MG63 (cell line): ENCODE measurements around the gene RELB. TPM values are rescaled to one million over a fixed set of nuclear protein-coding genes. Genes with fewer than 3 reads are reported as not detected.
A peak's percentile ranks its signal among the peaks of the same experiment; 100 is the strongest.

Source experiments
- DNase-seq: peaks from one replicate; pipeline ENCODE4 v3.0.0-alpha.2; 2020
- H3K27me3 ChIP-seq: fragments of 250-450 bp; sonication (Bioruptor Pico); 2 replicates; pipeline ENCODE4 v1.5.1; 2020; ENCODE audit warnings: mild to moderate bottlenecking, moderate library complexity
- H3K36me3 ChIP-seq: fragments of 250-450 bp; sonication (Bioruptor Pico); 2 replicates; pipeline ENCODE4 v1.5.1; 2020; ENCODE audit warnings: mild to moderate bottlenecking, moderate library complexity
- H3K4me3 ChIP-seq: fragments of 250-450 bp; sonication (Bioruptor Pico); 2 replicates; pipeline ENCODE4 v1.5.1; 2020; ENCODE audit warnings: mild to moderate bottlenecking, moderate library complexity
- H3K9me3 ChIP-seq: fragments of 250-450 bp; sonication (Bioruptor Pico); 2 replicates; pipeline ENCODE4 v1.5.1; 2020; ENCODE audit warnings: mild to moderate bottlenecking, moderate library complexity
- total RNA-seq: library from RNA; depleted of rRNA; stranded (reverse); fragments of >200 nt; shearing (Covaris generic); gene quantifications from 2 replicates; pipeline ENCODE4 v1.2.3, GENCODE V29; 2014; ENCODE audit warnings: low replicate concordance

Gene RELB
- total RNA-seq, 1 experiment from 2014 or later, result 8.5 TPM

DNA sequence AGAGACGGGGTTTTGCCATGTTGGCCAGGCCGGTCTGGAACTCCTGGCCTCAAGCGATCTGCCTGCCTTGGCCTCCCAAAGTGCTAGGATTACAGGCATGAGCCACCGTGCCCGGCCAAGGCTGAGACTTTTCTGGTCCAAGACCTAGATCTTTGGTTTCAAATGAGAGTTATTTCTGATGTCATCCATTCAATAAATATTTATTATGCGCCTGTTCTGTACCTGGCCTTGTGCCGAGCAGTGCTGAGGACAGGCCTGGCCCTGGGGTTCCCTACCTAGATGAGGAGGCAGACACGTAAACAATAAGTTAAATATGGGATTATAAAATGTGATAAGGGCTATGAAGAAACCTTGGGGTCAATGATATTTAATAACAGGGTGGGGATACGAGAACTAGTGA lies 4.5 kb downstream of the RELB start:
- Histone ChIP-seq H3K9me3 (no peaks in the 10 kb centered on the region), H3K4me3 (no peak overlapping the region), H3K27me3 (no peaks in the 10 kb centered on the region), H3K36me3 (peaks cover 5% of the 10 kb centered on the region)
- DNase-seq, result no peak

DNA sequence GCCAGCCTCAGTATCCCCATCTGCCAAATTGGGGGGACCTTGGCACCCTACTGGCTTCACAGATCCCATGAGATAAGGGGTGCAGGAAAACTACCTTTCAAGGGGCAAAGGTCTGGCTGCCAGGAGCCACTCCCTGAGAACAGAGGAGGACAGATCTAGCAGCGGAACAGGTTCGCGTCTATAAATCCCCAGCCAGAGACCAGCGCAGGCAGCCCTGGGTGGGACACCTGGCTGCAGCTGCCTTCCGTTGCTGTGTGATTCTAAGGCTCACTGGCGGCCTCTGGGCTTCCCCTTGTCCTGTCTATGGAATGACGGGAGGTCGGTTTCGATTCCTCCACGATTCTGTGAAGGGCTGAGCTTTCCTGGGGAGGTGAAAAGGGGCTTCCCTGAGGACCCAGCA lies 7.3 kb downstream of the RELB start:
- Histone ChIP-seq H3K4me3 (no peak overlapping the region), H3K27me3 (no peaks in the 10 kb centered on the region), H3K36me3 (peaks cover 8% of the 10 kb centered on the region; the same call in 1 of the 2 replicates), H3K9me3 (no peaks in the 10 kb centered on the region)
- DNase-seq, result no peak

DNA sequence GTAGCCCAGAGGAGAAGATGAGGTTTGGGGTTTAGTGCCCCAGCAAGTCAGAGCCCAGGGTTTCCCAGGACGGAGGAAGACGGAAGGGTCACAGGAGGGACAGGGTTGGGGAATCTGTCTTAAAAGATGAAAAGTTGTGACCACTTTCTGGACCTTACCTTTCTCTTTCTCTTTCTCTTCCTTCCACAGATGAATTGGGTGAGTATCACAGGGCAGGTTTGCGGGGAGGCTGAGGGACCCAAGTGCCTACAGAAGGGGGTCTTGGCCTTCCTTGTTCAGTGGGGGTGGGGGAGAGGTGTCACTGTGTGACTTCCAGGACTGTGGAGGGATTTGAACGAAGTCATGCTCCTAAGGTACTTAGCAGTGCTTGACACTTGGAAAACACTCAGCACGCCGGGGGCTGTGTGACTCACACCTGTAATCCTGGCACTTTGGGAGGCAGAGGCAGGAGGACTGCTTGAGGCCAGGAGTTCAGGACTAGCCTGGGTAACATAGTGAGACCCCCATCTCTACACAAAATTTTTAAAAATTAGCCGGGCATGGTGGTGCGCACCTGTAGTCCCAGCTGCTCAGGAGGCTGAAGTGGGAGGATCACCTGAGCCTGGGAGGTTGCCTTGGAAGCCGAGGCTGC lies 8.5 kb downstream of the RELB start:
- Histone ChIP-seq H3K9me3 (no peaks in the 10 kb centered on the region), H3K4me3 (no peak overlapping the region), H3K36me3 (peaks cover 7% of the 10 kb centered on the region; the same call in 1 of the 2 replicates), H3K27me3 (no peaks in the 10 kb centered on the region)
- no peak for DNase-seq

DNA sequence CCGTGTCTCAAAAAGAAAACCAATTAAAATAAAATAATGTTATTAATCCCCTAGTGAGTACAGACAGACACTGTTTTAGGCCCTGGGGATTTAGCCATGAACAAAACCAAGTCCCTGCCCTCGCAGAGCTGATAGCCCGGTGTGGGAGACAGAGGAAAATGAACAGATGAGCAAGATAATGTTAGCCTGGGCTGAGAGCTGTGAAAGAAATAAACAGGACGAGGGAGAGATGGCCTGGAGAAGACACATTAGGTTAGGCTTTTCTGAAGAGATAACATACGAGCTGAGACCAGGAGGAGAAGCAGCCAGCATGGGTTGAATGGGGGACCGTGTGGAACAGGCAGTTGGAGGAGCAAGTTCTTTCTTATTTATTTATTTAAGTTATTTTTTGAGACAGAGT lies 9.0 kb downstream of the RELB start:
- Histone ChIP-seq H3K36me3 (peaks cover 7% of the 10 kb centered on the region; the same call in 1 of the 2 replicates), H3K9me3 (no peaks in the 10 kb centered on the region), H3K4me3 (no peak overlapping the region), H3K27me3 (no peaks in the 10 kb centered on the region)
- DNase-seq, result no peak

DNA sequence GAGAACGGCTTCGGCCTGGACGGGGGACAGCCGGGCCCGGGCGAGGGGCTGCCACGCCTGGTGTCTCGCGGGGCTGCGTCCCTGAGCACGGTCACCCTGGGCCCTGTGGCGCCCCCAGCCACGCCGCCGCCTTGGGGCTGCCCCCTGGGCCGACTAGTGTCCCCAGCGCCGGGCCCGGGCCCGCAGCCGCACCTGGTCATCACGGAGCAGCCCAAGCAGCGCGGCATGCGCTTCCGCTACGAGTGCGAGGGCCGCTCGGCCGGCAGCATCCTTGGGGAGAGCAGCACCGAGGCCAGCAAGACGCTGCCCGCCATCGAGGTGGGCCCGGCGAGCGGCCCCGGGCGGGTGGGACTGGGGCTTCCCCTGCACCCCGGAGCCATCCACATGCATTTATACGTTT lies 10.7 kb downstream of the RELB start:
- Histone ChIP-seq H3K36me3 (peaks cover 7% of the 10 kb centered on the region; the same call in 1 of the 2 replicates), H3K27me3 (no peaks in the 10 kb centered on the region), H3K4me3 (no peak overlapping the region), H3K9me3 (no peaks in the 10 kb centered on the region)
- no peak for DNase-seq

DNA sequence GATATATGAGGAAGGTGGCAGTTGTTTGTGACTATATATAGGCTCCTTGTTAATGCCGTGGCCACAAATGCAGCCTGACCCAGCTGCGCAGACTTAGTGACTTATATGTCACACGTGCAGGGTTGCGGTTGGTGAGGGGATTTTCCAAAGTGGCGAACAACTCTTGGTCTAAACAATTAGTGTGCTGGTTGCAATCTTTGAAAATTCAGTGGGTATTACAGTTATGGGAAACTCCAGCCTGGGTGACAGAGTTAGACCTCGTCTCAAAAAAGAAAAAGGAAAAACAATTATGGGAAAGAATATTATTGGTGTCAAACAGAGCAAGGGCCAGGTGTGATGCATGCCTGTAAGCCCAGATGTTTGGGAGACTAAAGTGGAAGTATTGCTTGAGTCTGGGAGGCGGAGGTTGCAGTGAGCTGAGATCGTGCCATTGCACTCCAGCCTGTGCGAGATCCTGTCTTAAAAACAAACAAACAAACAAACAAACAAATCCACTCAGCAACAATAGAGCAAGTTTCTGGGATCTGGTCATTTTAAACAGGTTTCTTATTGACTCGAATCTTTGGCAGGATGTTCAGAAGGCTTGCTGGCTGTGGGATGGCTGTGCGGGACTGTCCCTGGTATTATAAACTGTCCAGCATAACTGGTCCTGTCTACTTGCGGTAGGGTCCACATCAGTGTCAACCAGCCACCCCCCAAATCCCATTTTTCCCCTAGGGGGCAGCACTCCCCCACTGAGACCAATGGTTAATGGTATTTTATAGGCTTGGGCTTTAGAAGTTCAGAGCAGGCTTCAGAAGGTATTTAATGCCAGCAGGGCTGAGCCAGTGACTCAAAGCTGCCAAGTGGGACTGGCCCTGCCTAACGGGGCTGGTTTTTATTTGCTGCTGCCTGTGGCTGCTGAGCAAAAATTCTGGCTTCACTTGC lies 15.4 kb downstream of the RELB start:
- peak; percentile 89 for DNase-seq
- Histone ChIP-seq H3K4me3 (no peak overlapping the region), H3K9me3 (no peaks in the 10 kb centered on the region), H3K27me3 (no peaks in the 10 kb centered on the region), H3K36me3 (peaks cover 4% of the 10 kb centered on the region; the same call in 1 of the 2 replicates)

DNA sequence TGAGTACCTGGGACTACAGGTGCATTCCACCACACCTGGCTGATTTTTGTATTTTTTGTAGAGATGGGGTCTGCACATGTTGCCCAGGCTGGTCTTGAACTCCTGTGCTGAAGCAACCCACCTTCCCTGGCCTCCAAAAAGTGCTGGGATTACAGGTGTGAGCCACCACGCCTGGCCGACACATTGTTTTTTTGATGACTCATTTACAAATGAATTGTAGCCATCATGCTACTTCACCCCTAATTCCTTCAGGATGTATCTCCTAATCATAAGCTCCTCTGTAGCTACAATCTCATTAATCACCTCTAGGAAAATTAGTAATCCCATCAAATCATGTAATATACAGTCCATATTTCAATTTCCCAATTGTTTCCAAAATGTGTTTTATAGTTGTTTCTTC lies 17.9 kb downstream of the RELB start:
- H3K27me3 ChIP-seq, result no peaks in the 10 kb centered on the region
- H3K36me3 ChIP-seq, result no peaks in the 10 kb centered on the region
- H3K9me3 ChIP-seq, result no peaks in the 10 kb centered on the region
- DNase-seq, result no peak
- no peak overlapping the region for H3K4me3 ChIP-seq

DNA sequence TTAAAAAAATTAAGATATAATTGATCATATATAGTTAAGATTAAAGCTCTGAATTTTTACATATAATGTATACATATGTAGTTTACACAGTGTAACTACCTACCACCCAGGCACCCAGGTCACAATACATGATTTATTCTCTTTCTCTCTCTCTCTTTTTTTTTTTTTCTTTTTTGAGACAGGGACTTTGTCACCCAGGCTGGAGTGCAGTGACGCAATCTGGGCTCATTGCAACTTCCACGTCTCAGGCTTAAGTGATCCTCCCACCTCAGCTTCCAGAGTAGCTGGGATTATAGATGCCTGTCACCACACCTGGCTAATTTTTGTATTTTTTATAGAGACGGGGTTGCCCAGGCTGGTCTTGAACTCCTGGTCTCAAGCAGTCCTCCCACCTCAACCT lies 18.8 kb downstream of the RELB start:
- Histone ChIP-seq H3K27me3 (no peaks in the 10 kb centered on the region), H3K36me3 (no peaks in the 10 kb centered on the region), H3K9me3 (no peaks in the 10 kb centered on the region), H3K4me3 (no peak overlapping the region)
- DNase-seq, result no peak

DNA sequence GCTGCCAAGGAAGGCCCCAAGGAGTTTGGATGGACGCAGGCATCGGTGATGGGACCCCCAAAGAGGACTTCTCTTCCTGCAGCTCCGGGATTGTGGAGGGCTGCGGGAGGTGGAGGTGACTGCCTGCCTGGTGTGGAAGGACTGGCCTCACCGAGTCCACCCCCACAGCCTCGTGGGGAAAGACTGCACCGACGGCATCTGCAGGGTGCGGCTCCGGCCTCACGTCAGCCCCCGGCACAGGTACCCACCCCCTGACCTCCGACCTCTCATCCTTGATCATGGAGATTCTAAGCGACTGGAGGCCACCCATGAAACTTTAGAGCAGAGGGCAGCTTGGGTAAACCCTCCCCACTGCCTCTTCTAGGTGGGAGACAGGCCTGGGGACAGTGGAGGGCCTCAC lies 20.7 kb downstream of the RELB start:
- no peaks in the 10 kb centered on the region for H3K36me3 ChIP-seq
- H3K9me3 ChIP-seq, result no peaks in the 10 kb centered on the region
- no peaks in the 10 kb centered on the region for H3K27me3 ChIP-seq
- H3K4me3 ChIP-seq, result no peak overlapping the region
- DNase-seq, result no peak

DNA sequence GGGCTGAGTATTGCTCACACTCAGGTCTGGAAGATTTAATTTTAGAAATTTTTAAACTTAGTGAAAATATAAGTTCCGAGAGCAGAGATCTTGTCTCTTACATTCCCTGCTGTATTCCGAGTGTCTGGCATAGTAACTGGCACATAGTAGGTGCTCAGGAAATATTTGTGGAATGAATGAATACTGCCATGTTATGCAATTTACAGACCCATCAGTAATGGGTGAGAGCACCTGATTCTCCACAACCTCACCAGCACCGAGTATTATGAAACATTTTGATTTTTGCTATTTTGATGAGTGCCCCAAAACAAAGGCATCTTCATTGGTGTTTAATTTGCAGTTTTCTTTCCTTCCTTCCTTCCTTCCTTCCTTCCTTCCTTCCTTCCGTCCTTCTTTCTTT lies 21.8 kb downstream of the RELB start:
- no peaks in the 10 kb centered on the region for H3K36me3 ChIP-seq
- no peaks in the 10 kb centered on the region for H3K9me3 ChIP-seq
- no peak overlapping the region for H3K4me3 ChIP-seq
- H3K27me3 ChIP-seq, result no peaks in the 10 kb centered on the region
- no peak for DNase-seq

DNA sequence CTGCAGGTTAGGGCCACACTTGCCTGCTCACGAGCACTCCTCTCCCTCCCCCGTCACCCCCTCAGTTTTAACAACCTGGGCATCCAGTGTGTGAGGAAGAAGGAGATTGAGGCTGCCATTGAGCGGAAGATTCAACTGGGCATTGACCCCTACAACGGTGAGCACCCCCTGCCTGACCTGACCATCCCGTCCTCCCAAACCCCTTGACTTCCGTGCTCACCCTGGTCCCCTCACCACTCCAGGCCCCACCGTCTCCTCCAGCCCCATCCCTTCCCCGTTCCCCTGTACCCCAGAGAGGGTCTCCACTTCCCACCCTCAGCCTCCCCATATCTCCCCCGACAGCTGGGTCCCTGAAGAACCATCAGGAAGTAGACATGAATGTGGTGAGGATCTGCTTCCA lies 24.0 kb downstream of the RELB start:
- DNase-seq, result no peak
- Histone ChIP-seq H3K4me3 (no peak overlapping the region), H3K9me3 (no peaks in the 10 kb centered on the region), H3K36me3 (peaks cover 4% of the 10 kb centered on the region), H3K27me3 (no peaks in the 10 kb centered on the region)

DNA sequence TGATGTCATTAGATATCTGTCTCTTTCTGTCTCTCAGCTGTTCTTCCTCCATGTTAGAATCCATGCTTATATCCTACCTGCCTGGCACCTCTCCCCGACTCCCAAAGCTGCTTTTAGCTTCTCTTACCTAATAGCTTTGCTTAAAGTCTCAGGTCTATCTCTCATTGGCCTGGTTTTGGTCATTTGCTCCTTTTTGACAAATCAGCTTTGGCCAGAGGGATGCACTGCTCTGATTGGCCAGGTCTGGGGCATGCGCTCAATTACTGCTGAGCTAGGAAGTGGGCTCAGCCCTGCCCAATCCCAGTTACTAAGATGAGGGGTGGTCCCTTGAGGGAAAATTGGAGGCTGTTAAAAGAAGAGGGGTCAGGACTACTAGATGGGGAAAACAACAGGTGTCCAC lies 26.1 kb downstream of the RELB start:
- Histone ChIP-seq H3K4me3 (no peak overlapping the region), H3K36me3 (peaks cover 15% of the 10 kb centered on the region), H3K27me3 (no peaks in the 10 kb centered on the region), H3K9me3 (no peaks in the 10 kb centered on the region)
- no peak for DNase-seq

DNA sequence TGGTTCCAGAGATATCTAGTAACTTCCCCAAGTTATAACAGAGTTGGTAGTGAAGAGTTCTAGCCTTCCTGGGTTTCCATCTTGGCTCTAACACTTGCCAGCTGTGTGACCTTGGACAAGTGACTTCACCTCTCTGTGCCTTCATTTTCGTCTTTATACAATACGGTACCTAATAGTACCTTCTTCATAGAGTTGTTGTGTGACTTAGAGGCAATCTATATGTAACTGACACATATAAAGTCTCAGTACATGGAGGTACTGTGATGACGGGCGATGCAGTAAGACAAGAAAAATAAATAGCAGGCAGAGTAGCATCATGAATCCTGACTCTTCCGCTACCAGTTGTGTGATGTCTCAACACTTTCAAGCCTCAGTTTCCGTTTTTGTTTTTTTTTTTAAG lies 29.6 kb downstream of the RELB start:
- Histone ChIP-seq H3K4me3 (no peak overlapping the region), H3K9me3 (no peaks in the 10 kb centered on the region), H3K36me3 (peaks cover 30% of the 10 kb centered on the region), H3K27me3 (no peaks in the 10 kb centered on the region)
- no peak for DNase-seq

DNA sequence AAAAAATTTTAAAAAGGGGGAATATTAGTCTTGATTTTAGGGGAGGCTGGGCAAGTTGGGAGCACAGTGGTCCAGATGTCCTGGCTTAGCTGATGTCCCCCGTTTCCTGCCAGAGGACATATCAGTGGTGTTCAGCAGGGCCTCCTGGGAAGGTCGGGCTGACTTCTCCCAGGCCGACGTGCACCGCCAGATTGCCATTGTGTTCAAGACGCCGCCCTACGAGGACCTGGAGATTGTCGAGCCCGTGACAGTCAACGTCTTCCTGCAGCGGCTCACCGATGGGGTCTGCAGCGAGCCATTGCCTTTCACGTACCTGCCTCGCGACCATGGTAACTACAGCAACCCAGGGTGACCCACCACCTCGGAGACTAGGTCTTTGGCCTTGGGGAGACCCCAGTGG lies 31.2 kb downstream of the RELB start:
- Histone ChIP-seq H3K9me3 (no peaks in the 10 kb centered on the region), H3K27me3 (no peaks in the 10 kb centered on the region), H3K36me3 (peaks cover 30% of the 10 kb centered on the region), H3K4me3 (no peak overlapping the region)
- DNase-seq, result no peak

DNA sequence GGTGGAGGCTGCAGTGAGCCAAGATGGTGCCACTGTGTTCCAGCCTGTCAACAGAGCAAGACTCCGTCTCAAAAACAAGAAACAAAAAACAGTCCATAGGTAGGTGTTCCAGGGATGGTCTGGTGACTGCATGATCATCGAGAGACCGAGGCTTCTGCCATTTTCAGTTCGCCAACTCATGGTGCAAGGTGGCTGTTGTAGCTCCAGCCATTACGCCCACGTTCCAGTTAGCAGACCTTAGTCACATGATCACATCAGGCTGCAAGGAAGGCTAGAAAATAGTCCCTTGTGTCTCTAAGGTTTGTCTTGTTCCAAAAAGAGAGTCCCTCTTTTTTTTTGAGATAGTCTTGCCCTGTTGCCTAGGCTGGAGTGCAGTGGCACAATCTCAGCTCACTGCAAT lies 34.5 kb downstream of the RELB start:
- peaks cover 35% of the 10 kb centered on the region for H3K36me3 ChIP-seq
- no peak overlapping the region for H3K4me3 ChIP-seq
- H3K9me3 ChIP-seq, result no peaks in the 10 kb centered on the region
- no peak for DNase-seq
- H3K27me3 ChIP-seq, result no peaks in the 10 kb centered on the region

DNA sequence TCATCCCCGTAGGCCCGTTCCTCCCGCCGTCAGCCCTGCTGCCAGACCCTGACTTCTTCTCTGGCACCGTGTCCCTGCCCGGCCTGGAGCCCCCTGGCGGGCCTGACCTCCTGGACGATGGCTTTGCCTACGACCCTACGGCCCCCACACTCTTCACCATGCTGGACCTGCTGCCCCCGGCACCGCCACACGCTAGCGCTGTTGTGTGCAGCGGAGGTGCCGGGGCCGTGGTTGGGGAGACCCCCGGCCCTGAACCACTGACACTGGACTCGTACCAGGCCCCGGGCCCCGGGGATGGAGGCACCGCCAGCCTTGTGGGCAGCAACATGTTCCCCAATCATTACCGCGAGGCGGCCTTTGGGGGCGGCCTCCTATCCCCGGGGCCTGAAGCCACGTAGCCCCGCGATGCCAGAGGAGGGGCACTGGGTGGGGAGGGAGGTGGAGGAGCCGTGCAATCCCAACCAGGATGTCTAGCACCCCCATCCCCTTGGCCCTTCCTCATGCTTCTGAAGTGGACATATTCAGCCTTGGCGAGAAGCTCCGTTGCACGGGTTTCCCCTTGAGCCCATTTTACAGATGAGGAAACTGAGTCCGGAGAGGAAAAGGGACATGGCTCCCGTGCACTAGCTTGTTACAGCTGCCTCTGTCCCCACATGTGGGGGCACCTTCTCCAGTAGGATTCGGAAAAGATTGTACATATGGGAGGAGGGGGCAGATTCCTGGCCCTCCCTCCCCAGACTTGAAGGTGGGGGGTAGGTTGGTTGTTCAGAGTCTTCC lies 36.3 kb downstream of the RELB start:
- Histone ChIP-seq H3K4me3 (no peak overlapping the region), H3K27me3 (no peaks in the 10 kb centered on the region), H3K36me3 (peaks cover 43% of the 10 kb centered on the region), H3K9me3 (no peaks in the 10 kb centered on the region)
- no peak for DNase-seq
